Upper lobe of left lung (tissue), 4 donors: ENCODE data around the gene SMYD3.

ENCODE experiments used
- EP300 ChIP-seq, 4 donors: sonication (generic); formaldehyde crosslinking; IDR thresholded peaks; one replicate each; pipeline ENCODE4 v1.5.1; 2017; ENCODE audit warnings: antibody characterized with exemption in 4 of 4, control low read depth in 2 of 4
- TF ChIP-seq, protein P1 (sequence below), 6 experiments: fragments of 450-650 bp in 4 of 6; fragments of 200-600 bp in 2 of 6; sonication (generic) in 2 of 6; IDR thresholded peaks; one replicate each; pipeline ENCODE4 v1.5.1; 2016 to 2019; ENCODE audit warnings: antibody characterized with exemption in 6 of 6

DNA sequence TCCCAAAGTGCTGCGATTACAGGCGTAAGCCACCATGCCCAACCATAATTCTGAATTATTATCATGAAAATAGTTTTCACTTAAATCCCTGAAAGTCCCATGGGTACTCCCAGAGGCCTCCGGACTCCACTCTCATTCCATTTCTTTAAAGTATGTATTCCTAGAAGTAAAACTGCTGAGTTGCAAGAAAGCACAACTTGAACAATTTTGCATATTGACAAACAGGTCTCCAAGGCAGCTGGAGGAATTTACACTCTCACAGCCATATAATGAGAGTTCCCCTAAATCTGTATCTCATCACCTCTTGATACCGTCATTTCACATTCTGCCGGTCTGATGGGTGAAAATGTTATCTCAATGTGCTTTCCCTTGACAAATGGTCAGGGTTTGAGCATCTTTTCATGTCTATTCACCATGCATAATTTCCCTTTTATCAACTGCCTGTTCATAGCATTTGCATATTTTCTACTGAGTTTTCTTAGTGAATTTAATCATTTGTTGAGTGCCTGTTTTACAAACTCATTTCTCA lies 129.4 kb downstream of the SMYD3 start:
- TF ChIP-seq, protein P1, sequence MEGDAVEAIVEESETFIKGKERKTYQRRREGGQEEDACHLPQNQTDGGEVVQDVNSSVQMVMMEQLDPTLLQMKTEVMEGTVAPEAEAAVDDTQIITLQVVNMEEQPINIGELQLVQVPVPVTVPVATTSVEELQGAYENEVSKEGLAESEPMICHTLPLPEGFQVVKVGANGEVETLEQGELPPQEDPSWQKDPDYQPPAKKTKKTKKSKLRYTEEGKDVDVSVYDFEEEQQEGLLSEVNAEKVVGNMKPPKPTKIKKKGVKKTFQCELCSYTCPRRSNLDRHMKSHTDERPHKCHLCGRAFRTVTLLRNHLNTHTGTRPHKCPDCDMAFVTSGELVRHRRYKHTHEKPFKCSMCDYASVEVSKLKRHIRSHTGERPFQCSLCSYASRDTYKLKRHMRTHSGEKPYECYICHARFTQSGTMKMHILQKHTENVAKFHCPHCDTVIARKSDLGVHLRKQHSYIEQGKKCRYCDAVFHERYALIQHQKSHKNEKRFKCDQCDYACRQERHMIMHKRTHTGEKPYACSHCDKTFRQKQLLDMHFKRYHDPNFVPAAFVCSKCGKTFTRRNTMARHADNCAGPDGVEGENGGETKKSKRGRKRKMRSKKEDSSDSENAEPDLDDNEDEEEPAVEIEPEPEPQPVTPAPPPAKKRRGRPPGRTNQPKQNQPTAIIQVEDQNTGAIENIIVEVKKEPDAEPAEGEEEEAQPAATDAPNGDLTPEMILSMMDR (IDR thresholded peaks at IDR 0.05), result no peak
- no peak for TF ChIP-seq EP300 (IDR thresholded peaks at IDR 0.05)
